Sigmoid colon (tissue), 4 donors: ENCODE results near the gene DUSP9.

Experiments
- CTCF ChIP-seq, 4 experiments: fragments of 450-650 bp in 3 of 4; fragments of 200-600 bp in 1 of 4; IDR thresholded peaks; one replicate each; pipeline ENCODE4 v1.5.1; 2016 to 2019; ENCODE audit warnings: antibody characterized with exemption in 4 of 4, mild to moderate bottlenecking in 3 of 4, moderate library complexity in 2 of 4
- EP300 ChIP-seq, 4 donors: sonication (generic); formaldehyde crosslinking; IDR thresholded peaks; one replicate each; pipeline ENCODE4 v1.6.1; 2017; ENCODE audit warnings: antibody characterized with exemption in 4 of 4
- POLR2A ChIP-seq, 2 donors: fragments of 450-650 bp; IDR thresholded peaks; one replicate each; pipeline ENCODE4 v1.6.1; 2016; ENCODE audit warnings: antibody characterized with exemption in 2 of 2, mild to moderate bottlenecking in 2 of 2, moderate library complexity in 2 of 2
- POLR2AphosphoS5 ChIP-seq, 4 donors: sonication (generic); formaldehyde crosslinking; IDR thresholded peaks; one replicate each; pipeline ENCODE4 v1.6.1; 2017; ENCODE audit warnings: antibody characterized with exemption in 4 of 4

DNA sequence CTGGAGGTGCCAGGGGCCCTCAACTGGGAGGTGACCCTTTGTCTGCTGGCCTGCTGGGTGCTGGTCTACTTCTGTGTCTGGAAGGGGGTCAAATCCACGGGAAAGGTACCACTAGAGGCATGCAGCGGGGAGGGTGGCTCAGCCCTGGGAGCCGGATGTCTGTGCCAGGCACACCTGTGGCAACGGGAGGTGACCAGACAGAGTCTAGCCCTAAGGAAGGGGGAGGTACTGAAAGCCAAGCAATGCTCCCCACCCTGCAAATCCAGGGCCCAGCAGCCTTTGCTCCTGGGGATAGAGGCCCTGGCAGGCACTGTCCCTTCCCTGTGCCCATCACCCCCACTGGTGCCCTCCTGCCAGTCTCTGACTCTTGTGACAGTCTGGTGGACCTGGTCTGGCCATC is 45.0 kb downstream of the DUSP9 start:
- no peak for TF ChIP-seq CTCF (IDR thresholded peaks at IDR 0.05)
- TF ChIP-seq POLR2A (IDR thresholded peaks at IDR 0.05) = no peak
- no peak for TF ChIP-seq EP300 (IDR thresholded peaks at IDR 0.05)
- TF ChIP-seq POLR2AphosphoS5 (IDR thresholded peaks at IDR 0.05) = no peak
